AG04450 (cell line): ENCODE measurements around the gene INPP5A. TPM values are rescaled to one million over a fixed set of nuclear protein-coding genes. Genes with fewer than 3 reads are reported as not detected.
"Not testable (repeated sequence)": the region's sequence is repeated elsewhere in the genome, so short reads cannot be mapped to it uniquely, and the experiment has no call there.

Experiments used
- CTCF ChIA-PET: fragments of 300-600, 350-600 bp; formaldehyde crosslinking; extraction: SDS; loops from one replicate; lab custom pipeline; 2022; ENCODE audit warnings: antibody characterized with exemption, inconsistent platforms; lab: Charles Lee
- POLR2A ChIA-PET: fragments of 350-600 bp; formaldehyde crosslinking; extraction: SDS; loops from one replicate; lab custom pipeline; 2021; ENCODE audit warnings: antibody characterized with exemption, inconsistent platforms; lab: Yijun Ruan, JAX
- DNase-seq: peaks from one replicate; pipeline ENCODE4 v3.0.0-alpha.2; 2011; ENCODE audit warnings: low read depth, low spot score
- H3K27ac ChIP-seq: one replicate; pipeline ENCODE4 v1.5.1; 2012; ENCODE audit warnings: low read depth, low read length, control low read depth
- H3K27me3 ChIP-seq: one replicate; pipeline ENCODE4 v1.6.0; 2012; ENCODE audit warnings: low read length; ENCODE audit not compliant: control insufficient read depth, insufficient read depth
- H3K4me3 ChIP-seq: 2 replicates; pipeline ENCODE4 v1.5.1; 2011; ENCODE audit warnings: mild to moderate bottlenecking, low read depth, low read length, control low read depth
- H3K9me3 ChIP-seq: 2 replicates; pipeline ENCODE4 v1.5.1; 2012; ENCODE audit warnings: low read length; ENCODE audit not compliant: control insufficient read depth, insufficient read depth
- CTCF ChIP-seq: IDR thresholded peaks from 2 replicates; pipeline ENCODE4 v1.5.1; 2011; ENCODE audit warnings: low read depth, low read length, control low read depth, inconsistent platforms
- polyA plus RNA-seq: library from polyadenylated mRNA; depleted of rRNA; stranded (reverse); fragments of >200 nt; gene quantifications from 2 replicates; pipeline ENCODE4 v1.2.3, GENCODE V29; 2011

Gene INPP5A
- polyA plus RNA-seq, 1 experiment, result 22.5 TPM

- DNase-seq, result no peak
- TF ChIP-seq CTCF, result no peak
- POLR2A ChIA-PET, result no interaction called here
- no peak overlapping the region for H3K4me3 ChIP-seq
- no peak overlapping the region for H3K27ac ChIP-seq
- peaks cover 7% of the 10 kb centered on the region for H3K27me3 ChIP-seq
- peaks cover 20% of the 10 kb centered on the region for H3K9me3 ChIP-seq
- CTCF ChIA-PET, result no interaction called here
Observed at GRCh38 chr10:132595021-132595420, 57.4 kb downstream of the INPP5A start.

DNA sequence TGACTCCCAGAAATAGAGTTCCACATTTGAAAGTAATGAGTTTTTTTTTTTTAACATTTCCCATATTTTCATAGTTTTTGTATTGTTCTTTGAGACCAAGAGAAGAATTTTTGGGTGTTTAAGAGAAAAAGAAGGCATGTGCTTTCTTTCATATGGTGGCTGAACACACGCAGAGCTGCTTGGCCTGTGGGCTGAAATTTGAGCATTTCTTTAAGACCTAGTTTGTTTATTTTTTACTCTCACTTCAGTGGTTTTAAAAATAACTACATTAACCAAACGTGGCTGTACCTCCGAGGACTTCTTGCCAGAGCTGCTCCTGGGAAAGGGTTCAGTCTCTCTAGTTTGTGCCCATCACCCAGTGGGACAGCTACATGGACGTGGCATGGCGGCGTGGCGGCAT is 58.3 kb downstream of the INPP5A start:
- TF ChIP-seq CTCF, result no peak
- H3K4me3 ChIP-seq, result no peak overlapping the region
- H3K9me3 ChIP-seq, result peaks cover 27% of the 10 kb centered on the region
- H3K27ac ChIP-seq, result no peak overlapping the region
- no peak for DNase-seq
- ChIA-PET POLR2A (interaction anchor here (0.7 kb wide), 1 partner anchor 35 kb away, joined by 3 read pairs; no protein-coding TSS in a partner anchor), CTCF (interaction anchor here (1.2 kb wide), 1 partner anchor 137 kb away, joined by 3 read pairs; no protein-coding TSS in a partner anchor)
- H3K27me3 ChIP-seq, result peaks cover 7% of the 10 kb centered on the region

DNA sequence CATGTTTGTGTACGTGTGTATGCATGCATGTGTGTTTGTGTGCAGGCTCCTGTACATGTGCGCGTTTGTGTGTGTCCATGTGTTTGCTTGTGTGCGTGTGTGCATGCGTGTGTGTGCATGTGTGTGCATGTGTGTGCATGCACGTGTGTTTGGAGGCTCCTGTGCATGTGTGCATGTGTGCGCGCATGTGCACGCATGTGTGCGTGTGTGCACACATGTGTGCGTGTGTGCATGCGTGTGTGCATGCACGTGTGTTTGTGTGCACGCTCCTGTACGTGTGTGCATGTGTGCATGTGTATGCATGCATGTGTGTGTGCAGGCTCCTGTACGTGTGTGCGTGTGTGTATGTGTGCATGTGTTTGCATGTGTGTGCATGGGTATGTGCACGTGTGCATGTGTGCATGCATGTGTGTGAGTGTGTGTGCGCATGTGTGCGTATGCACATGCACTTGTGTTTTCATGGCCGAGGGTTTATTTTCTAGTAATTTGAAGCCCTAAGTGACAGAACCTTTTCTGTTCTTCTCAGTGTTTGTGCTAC is 59.2 kb downstream of the INPP5A start:
- Histone ChIP-seq H3K9me3 (peaks cover 28% of the 10 kb centered on the region), H3K27ac (no peak overlapping the region), H3K27me3 (peaks cover 7% of the 10 kb centered on the region), H3K4me3 (no peak overlapping the region)
- no peak for DNase-seq
- CTCF ChIA-PET, result interaction anchor here (1.2 kb wide), 1 partner anchor 138 kb away, joined by 3 read pairs; no protein-coding TSS in a partner anchor
- no peak for TF ChIP-seq CTCF
- POLR2A ChIA-PET, result no interaction called here

DNA sequence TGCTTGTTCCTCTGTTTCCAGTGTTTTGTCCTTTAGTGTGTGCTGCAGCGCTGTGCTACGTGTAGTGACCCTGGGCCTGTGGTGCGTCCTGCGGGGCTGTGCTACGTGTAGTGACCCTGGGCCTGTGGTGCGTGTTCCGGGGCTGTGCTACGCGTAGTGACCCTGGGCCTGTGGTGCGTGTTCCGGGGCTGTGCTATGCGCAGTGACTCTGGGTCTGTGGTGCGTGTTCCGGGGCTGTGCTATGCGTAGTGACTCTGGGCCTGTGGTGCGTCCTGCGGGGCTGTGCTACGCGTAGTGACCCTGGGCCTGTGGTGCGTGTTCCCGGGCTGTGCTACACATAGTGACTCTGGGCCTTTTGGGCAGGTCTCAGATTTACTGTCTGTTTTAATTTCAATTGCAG is 60.1 kb downstream of the INPP5A start:
- DNase-seq, result no peak
- no peak overlapping the region for H3K27ac ChIP-seq
- ChIA-PET CTCF (no interaction called here), POLR2A (no interaction called here)
- peaks cover 26% of the 10 kb centered on the region for H3K9me3 ChIP-seq
- H3K27me3 ChIP-seq, result peaks cover 7% of the 10 kb centered on the region
- no peak overlapping the region for H3K4me3 ChIP-seq
- TF ChIP-seq CTCF, result no peak

- H3K27me3 ChIP-seq, POLR2A ChIA-PET, CTCF ChIA-PET, DNase-seq, H3K27ac ChIP-seq, H3K4me3 ChIP-seq: not testable (repeated sequence)
- peaks cover 29% of the 10 kb centered on the region for H3K9me3 ChIP-seq
Observed at GRCh38 chr10:132599023-132599618, 61.5 kb downstream of the INPP5A start.
